HK-2 (cell line): ENCODE results near the gene ARMCX6.
"Not testable (repeated sequence)": the region's sequence is repeated elsewhere in the genome, so short reads cannot be mapped to it uniquely, and the experiment has no call there.

Experiments used
- DNase-seq: peaks from one replicate; pipeline ENCODE4 v3.0.0-alpha.2; 2018; ENCODE audit not compliant: unreplicated experiment

ARMCX6 gene

GRCh38 chrX:101617211-101618191, at the start of gene ARMCX6:
TSS of gene ARMCX6 (minus strand) at chrX:101618000. CDS start at chrX:101616620, 1,380 bp downstream.
- DNase-seq: peak; percentile 69

- no peak for DNase-seq
Observed at GRCh38 chrX:101659601-101660063, 41.8 kb upstream of the ARMCX6 start, which contains the start of gene ARMCX2. TSS of gene ARMCX2 (minus strand) at chrX:101659850. CDS start at chrX:101657588, 2,262 bp downstream.

- peak; percentile 47 for DNase-seq
Observed at GRCh38 chrX:101658661-101659491, 41.1 kb upstream of the ARMCX6 start.

- no peak for DNase-seq
Observed at GRCh38 chrX:101657495-101657894, 39.7 kb upstream of the ARMCX6 start.

- DNase-seq: no peak
Observed at GRCh38 chrX:101656817-101657216, 39.0 kb upstream of the ARMCX6 start.

GRCh38 chrX:101655534-101655933, 37.7 kb upstream of the ARMCX6 start:
- no peak for DNase-seq

GRCh38 chrX:101647716-101648115, 29.9 kb upstream of the ARMCX6 start:
- DNase-seq: not testable (repeated sequence)

- no peak for DNase-seq
Observed at GRCh38 chrX:101642093-101642492, 24.3 kb upstream of the ARMCX6 start.

- no peak for DNase-seq
Observed at GRCh38 chrX:101639583-101639982, 21.8 kb upstream of the ARMCX6 start.

GRCh38 chrX:101619364-101619763, 1.6 kb upstream of the ARMCX6 start:
- DNase-seq: no peak

GRCh38 chrX:101605728-101606127, 12.1 kb downstream of the ARMCX6 start:
- no peak for DNase-seq

GRCh38 chrX:101605146-101605545, 12.7 kb downstream of the ARMCX6 start:
- DNase-seq: no peak

GRCh38 chrX:101602077-101602476, 15.7 kb downstream of the ARMCX6 start:
- DNase-seq: no peak

GRCh38 chrX:101599592-101599991, 18.2 kb downstream of the ARMCX6 start:
- not testable (repeated sequence) for DNase-seq

- DNase-seq: no peak
Observed at GRCh38 chrX:101595739-101596419, 21.9 kb downstream of the ARMCX6 start.
